Left ventricle myocardium inferior (tissue), 1 donor: Measurements from ENCODE around the gene SIGLEC6. TPM values are rescaled to one million over a fixed set of nuclear protein-coding genes. Genes with fewer than 3 reads are reported as not detected.
A peak's percentile ranks its signal among the peaks of the same experiment; 100 is the strongest.
"Not testable (repeated sequence)": the region's sequence is repeated elsewhere in the genome, so short reads cannot be mapped to it uniquely, and the experiment has no call there.

Source experiments
- DNase-seq: peaks from one replicate; pipeline ENCODE4 v3.0.0-alpha.2; 2020
- H3K27ac ChIP-seq: fragments of 200-600 bp; replicated peaks from 2 replicates; pipeline ENCODE4 v1.8.0; 2021
- H3K27me3 ChIP-seq: fragments of 200-600 bp; 2 replicates; pipeline ENCODE4 v1.8.0; 2021; ENCODE audit warnings: low read depth
- H3K36me3 ChIP-seq: fragments of 200-600 bp; 2 replicates; pipeline ENCODE4 v1.8.0; 2021
- H3K4me1 ChIP-seq: fragments of 200-600 bp; 2 replicates; pipeline ENCODE4 v1.8.0; 2021
- H3K4me3 ChIP-seq: fragments of 200-600 bp; 2 replicates; pipeline ENCODE4 v1.8.0; 2021; ENCODE audit warnings: mild to moderate bottlenecking, moderate library complexity
- H3K9me3 ChIP-seq: fragments of 200-600 bp; replicated peaks from 2 replicates; pipeline ENCODE4 v1.8.0; 2021
- CTCF ChIP-seq: fragments of 200-600 bp; IDR thresholded peaks from 2 replicates; pipeline ENCODE4 v1.8.0; 2021; ENCODE audit warnings: antibody characterized with exemption, mild to moderate bottlenecking, borderline replicate concordance
- intact Hi-C: fragments of 100-400 bp; cut with micrococcal nuclease; formaldehyde crosslinking; loops from one replicate; pipeline ENCODE4 v1.11.0; 2022
- total RNA-seq: library from RNA; stranded (reverse); fragmentation: NEBNext Ultra II Directional; extraction: Animal tissue kit (Norgen Biotek cat#: 25700); gene quantifications from one replicate; pipeline ENCODE4 v1.2.1, GENCODE V29; 2021
- donor health status: DM: no; HTN: yes; CAD: no; lungs with severe emphysema.

The SIGLEC6 gene
- total RNA-seq, 1 donor from 2014 or later, result 0.33 TPM

DNA sequence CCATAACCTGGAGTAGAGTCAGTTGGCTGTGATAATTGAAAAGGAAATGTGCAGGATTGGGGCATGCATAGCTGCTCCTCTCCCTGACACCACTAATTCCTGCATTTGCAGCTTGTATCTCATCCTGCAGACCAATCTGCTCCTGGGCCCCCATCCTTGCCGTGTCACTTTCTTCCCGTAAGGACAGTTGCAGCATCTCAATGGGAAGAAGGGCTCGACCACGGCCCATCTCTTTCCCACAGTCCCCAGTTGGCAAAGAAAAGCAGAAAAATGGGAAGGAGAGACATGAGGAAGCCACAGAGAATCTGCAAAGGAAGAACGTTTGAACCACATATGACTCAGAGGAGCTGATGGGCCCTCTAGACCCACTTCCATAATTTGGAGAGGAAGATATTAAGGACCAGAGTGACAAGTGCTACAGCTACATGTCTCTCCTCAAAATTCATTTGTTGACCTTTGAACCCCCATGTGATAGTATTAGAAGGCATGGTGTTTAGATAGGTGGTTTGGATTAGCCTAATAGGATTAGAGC lies 28.1 kb downstream of the SIGLEC6 start:
- H3K27ac ChIP-seq, result no peak overlapping the region

DNA sequence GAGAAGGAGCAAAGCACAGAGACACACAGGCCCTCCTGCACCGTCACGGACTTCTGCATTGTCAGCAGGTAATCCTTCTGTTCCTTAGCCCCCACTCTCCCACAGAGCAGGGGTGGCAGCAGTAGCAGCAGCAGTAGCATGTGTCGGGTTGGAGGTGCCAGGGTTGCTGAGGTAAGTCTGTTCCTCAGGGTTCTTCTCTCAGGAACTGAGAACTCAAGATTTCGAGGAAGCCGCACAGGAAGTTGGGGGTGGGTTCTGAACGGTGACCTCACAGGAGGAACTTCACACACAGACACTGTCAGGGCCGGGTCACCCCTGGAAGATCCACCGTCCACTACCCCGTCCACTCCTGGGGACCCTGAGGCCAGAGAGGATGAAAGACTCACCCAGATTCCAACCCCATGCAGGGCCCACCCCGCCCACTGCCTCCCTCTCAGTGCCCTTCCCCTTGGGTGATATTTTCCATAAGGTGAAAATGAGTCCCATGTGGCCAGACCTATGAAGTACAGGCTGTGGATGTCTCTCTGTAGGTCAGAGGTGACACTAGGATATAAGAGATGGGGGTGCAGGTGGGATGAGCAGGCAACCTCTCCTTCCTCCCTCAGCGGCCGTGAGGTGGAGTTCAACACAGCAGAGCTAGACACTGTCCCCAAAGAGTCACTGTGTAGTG lies 29.7 kb downstream of the SIGLEC6 start, which contains the start of gene SIGLEC12:
Gene SIGLEC12 (minus strand): TSS at position 207 of the 670 bp plus-strand sequence. CDS start 67 bp downstream, at position 140.
- no peaks in the 10 kb centered on the region for H3K36me3 ChIP-seq
- no peak within 1 kb of the TSS for H3K27ac ChIP-seq
- H3K27me3 ChIP-seq, result peaks cover 25% of the 10 kb centered on the region
- H3K4me1 ChIP-seq, result no peaks in the 10 kb centered on the region
- TF ChIP-seq CTCF, result no peak
- DNase-seq, result peak; percentile 33
- intact Hi-C loops, result no loop called here
- no peak within 1 kb of the TSS for H3K4me3 ChIP-seq
- H3K9me3 ChIP-seq, result peaks cover 19% of the 10 kb centered on the region

More for the DNA sequence above, 28.1 kb downstream of the SIGLEC6 start:
- Histone ChIP-seq H3K4me3 (no peak overlapping the region), H3K27me3 (peaks cover 35% of the 10 kb centered on the region), H3K36me3 (no peaks in the 10 kb centered on the region), H3K9me3 (peaks cover 19% of the 10 kb centered on the region), H3K4me1 (no peaks in the 10 kb centered on the region)
- intact Hi-C loops, result no loop called here
- TF ChIP-seq CTCF, result no peak
- no peak for DNase-seq

GRCh38 chr19:51500931-51501330 lies 30.5 kb downstream of the SIGLEC6 start:
- intact Hi-C loops, H3K4me3 ChIP-seq: not testable (repeated sequence)

GRCh38 chr19:51497666-51498065 lies 33.8 kb downstream of the SIGLEC6 start:
- H3K9me3 ChIP-seq, result no peaks in the 10 kb centered on the region
- intact Hi-C loops, result no loop called here
- no peak overlapping the region for H3K27ac ChIP-seq
- TF ChIP-seq CTCF, result no peak
- H3K4me1 ChIP-seq, result no peaks in the 10 kb centered on the region
- no peaks in the 10 kb centered on the region for H3K36me3 ChIP-seq
- no peak for DNase-seq
- peaks cover 44% of the 10 kb centered on the region for H3K27me3 ChIP-seq
- no peak overlapping the region for H3K4me3 ChIP-seq

More at GRCh38 chr19:51500931-51501330, 30.5 kb downstream of the SIGLEC6 start:
- H3K27ac ChIP-seq, H3K36me3 ChIP-seq, DNase-seq, H3K4me1 ChIP-seq: not testable (repeated sequence)
- peaks cover 25% of the 10 kb centered on the region for H3K27me3 ChIP-seq
- peaks cover 19% of the 10 kb centered on the region for H3K9me3 ChIP-seq

DNA sequence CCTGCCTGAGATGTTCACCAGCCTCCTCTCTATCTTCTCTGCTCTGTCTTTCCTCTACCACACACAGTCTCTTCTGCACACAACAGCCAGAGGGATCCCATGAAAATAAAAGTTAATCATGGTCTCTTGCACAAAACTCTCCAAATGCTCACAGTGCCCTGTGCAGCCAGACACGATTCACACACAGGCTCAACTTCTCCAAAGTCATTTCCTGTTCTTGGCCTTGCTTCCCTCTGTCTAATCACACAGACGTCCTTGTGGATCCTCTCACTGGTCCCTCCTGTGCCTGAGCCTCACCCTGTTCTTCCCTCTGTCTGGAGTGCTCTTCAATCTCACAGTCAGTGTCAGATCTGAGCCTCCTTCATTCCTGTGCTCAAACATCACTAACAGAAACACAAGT lies 37.7 kb downstream of the SIGLEC6 start:
- H3K36me3 ChIP-seq, result no peaks in the 10 kb centered on the region
- H3K9me3 ChIP-seq, result no peaks in the 10 kb centered on the region
- no peak overlapping the region for H3K27ac ChIP-seq
- no peak overlapping the region for H3K4me3 ChIP-seq
- TF ChIP-seq CTCF, result no peak
- no peaks in the 10 kb centered on the region for H3K4me1 ChIP-seq
- intact Hi-C loops, result no loop called here
- H3K27me3 ChIP-seq, result peaks cover 55% of the 10 kb centered on the region
- DNase-seq, result no peak

- intact Hi-C loops, result no loop called here
- H3K27me3 ChIP-seq, result peaks cover 66% of the 10 kb centered on the region
- no peak for TF ChIP-seq CTCF
- no peaks in the 10 kb centered on the region for H3K4me1 ChIP-seq
- no peaks in the 10 kb centered on the region for H3K9me3 ChIP-seq
- H3K36me3 ChIP-seq, result no peaks in the 10 kb centered on the region
- no peak overlapping the region for H3K27ac ChIP-seq
- no peak overlapping the region for H3K4me3 ChIP-seq
- no peak for DNase-seq
Observed at GRCh38 chr19:51491586-51491985, 39.9 kb downstream of the SIGLEC6 start.
